Ascending aorta (tissue), 2 donors: ENCODE data around the gene NR0B2. TPM values are rescaled to one million over a fixed set of nuclear protein-coding genes. Genes with fewer than 3 reads are reported as not detected.

Experiments
- DNase-seq, 2 donors: peaks; one replicate each; pipeline ENCODE4 v3.0.0-alpha.2; 2019; ENCODE audit warnings: low spot score in 2 of 2
- H3K27ac ChIP-seq, 2 donors: fragments of 200-600 bp; sonication (generic); one replicate each; pipeline ENCODE4 v1.5.1; 2016 to 2017; ENCODE audit warnings: mild to moderate bottlenecking in 1 of 2
- H3K27me3 ChIP-seq: fragments of 200-600 bp; sonication (generic); one replicate; pipeline ENCODE4 v1.5.1; 2017
- H3K36me3 ChIP-seq, 2 donors: fragments of 200-600 bp; sonication (generic); one replicate each; pipeline ENCODE4 v1.5.1; 2016
- H3K4me1 ChIP-seq, 2 donors: fragments of 200-600 bp; sonication (generic); one replicate each; pipeline ENCODE4 v1.5.1; 2016 to 2017; ENCODE audit warnings: mild to moderate bottlenecking in 1 of 2
- H3K4me3 ChIP-seq, 2 donors: fragments of 200-600 bp; sonication (generic); one replicate each; pipeline ENCODE4 v1.5.1; 2016 to 2017; ENCODE audit warnings: mild to moderate bottlenecking in 1 of 2
- H3K9me3 ChIP-seq, 2 donors: fragments of 200-600 bp; sonication (generic); one replicate each; pipeline ENCODE4 v1.5.1; 2016
- CTCF ChIP-seq, 3 experiments: fragments of 200-600 bp in 2 of 3; fragments of 450-650 bp in 1 of 3; sonication (generic) in 2 of 3; IDR thresholded peaks; one replicate each; pipeline ENCODE4 v1.5.1; 2016 to 2019; ENCODE audit warnings: antibody characterized with exemption in 3 of 3, mild to moderate bottlenecking in 1 of 3, moderate library complexity in 1 of 3
- intact Hi-C: fragments of 100-400 bp; cut with DNase I; formaldehyde crosslinking; loops from one replicate; pipeline ENCODE4 v1.15.1; 2023
- total RNA-seq: library from RNA; depleted of rRNA; stranded (reverse); fragments of >200 nt; gene quantifications from one replicate; pipeline ENCODE4 v1.1.0, GENCODE V29; 2016

NR0B2 gene
- total RNA-seq, 1 donor from 2014 or later, result not detected

DNA sequence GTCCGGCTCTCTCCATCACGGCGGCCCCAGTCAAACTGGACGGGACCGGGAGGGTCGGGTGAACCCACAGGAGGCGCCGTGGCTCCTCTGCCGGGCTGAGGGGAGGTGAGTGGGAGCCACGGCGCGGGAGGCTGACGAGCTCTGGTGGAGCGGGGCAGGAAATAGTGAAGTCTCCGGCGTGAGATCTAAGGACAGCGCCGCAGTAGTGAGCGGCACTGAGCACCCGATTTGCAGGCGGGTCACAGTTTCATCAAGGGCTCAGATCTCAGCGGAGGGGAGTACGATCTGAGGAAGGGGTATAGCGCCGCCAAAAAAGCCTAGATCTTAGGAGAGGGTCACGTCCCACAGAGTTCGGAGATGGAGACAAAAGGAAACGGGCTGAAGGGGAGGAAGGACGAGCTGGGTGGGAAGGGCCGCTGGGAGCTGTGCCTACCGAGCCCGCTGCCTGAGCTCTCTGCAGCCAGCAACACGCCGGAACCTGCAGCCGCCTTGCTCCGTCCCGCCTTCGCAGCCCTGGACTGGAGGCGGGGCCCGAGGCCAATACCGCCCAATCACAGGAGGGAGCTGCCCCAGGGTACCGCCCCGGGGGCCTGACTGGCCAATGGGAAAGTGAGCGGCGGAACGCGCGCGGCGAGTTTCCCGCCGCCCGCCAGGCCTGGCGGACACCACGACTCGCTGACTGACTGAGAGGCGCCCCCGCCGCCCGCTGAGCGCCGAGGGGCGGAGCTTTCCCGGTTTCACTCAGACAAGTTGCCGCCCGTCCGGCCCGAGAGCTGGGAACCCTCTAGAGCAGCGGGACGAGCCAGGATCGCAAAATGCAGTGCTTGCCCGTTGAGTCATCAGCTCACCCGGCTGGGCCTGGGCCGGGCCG is 48.9 kb downstream of the NR0B2 start:
- peak overlapping the region; percentile 97 for H3K27ac ChIP-seq
- intact Hi-C loops, result loop anchor here (1.0 to 5.0 kb wide), 3 partner anchors 12 to 168 kb away; partner anchors contain the start of genes ARID1A and GPN2
- peak; percentile 94 to 99 for DNase-seq
- no peaks in the 10 kb centered on the region for H3K36me3 ChIP-seq
- no peaks in the 10 kb centered on the region for H3K27me3 ChIP-seq
- TF ChIP-seq CTCF (IDR thresholded peaks at IDR 0.05), result no peak
- H3K4me1 ChIP-seq, result peaks cover 0 to 13% of the 10 kb centered on the region in 2 donors
- no peaks in the 10 kb centered on the region for H3K9me3 ChIP-seq
- peak overlapping the region; percentile 71 to 72 for H3K4me3 ChIP-seq

GRCh38 chr1:26863685-26864077 is 50.1 kb downstream of the NR0B2 start:
- no peaks in the 10 kb centered on the region for H3K9me3 ChIP-seq
- peak overlapping the region in 1 of 2 donors; percentile 71 for H3K4me3 ChIP-seq
- no peaks in the 10 kb centered on the region for H3K27me3 ChIP-seq
- peaks cover 0 to 13% of the 10 kb centered on the region in 2 donors for H3K4me1 ChIP-seq
- no peak for DNase-seq
- H3K36me3 ChIP-seq, result no peaks in the 10 kb centered on the region
- H3K27ac ChIP-seq, result peak overlapping the region; percentile 89 to 97
- intact Hi-C loops, result no loop called here
- TF ChIP-seq CTCF (IDR thresholded peaks at IDR 0.05), result no peak

- no peak for DNase-seq
- Histone ChIP-seq H3K27me3 (no peaks in the 10 kb centered on the region), H3K4me1 (peaks cover 0 to 13% of the 10 kb centered on the region in 2 donors), H3K36me3 (peaks cover 0 to 2% of the 10 kb centered on the region in 2 donors), H3K9me3 (no peaks in the 10 kb centered on the region), H3K4me3 (peak within 1 kb of the TSS; percentile 57 to 71), H3K27ac (peak within 1 kb of the TSS; percentile 89 to 97)
- no peak for TF ChIP-seq CTCF (IDR thresholded peaks at IDR 0.05)
- intact Hi-C loops, result no loop called here
These were observed 50.7 kb downstream of the NR0B2 start, which contains the start of gene SFN for GRCh38 chr1:26862781-26863684. TSS of gene SFN (plus strand) at chr1:26863149. CDS start at chr1:26863213, 64 bp downstream.

GRCh38 chr1:26861889-26862378 is 51.8 kb downstream of the NR0B2 start:
- Histone ChIP-seq H3K9me3 (no peaks in the 10 kb centered on the region), H3K27ac (no peak overlapping the region)
- intact Hi-C loops, result no loop called here

More at GRCh38 chr1:26861889-26862378, 51.8 kb downstream of the NR0B2 start:
- Histone ChIP-seq H3K4me3 (no peak overlapping the region), H3K4me1 (peaks cover 0 to 13% of the 10 kb centered on the region in 2 donors), H3K27me3 (no peaks in the 10 kb centered on the region), H3K36me3 (peaks cover 0 to 13% of the 10 kb centered on the region in 2 donors)
- TF ChIP-seq CTCF (IDR thresholded peaks at IDR 0.05), result no peak
- DNase-seq, result no peak

Other genes with a start within 250 kb of the NR0B2 start
- gene ARID1A, start 218.0 kb downstream of the NR0B2 start, total RNA-seq, result 104 TPM
- gene PIGV, start 126.0 kb downstream of the NR0B2 start, total RNA-seq, result 8.8 TPM
- gene ZDHHC18, start 87.3 kb downstream of the NR0B2 start, total RNA-seq, result 36.0 TPM
- 17.8 TPM for gene SFN, start 50.8 kb downstream of the NR0B2 start, total RNA-seq
- 7.5 TPM for gene GPN2, start 23.7 kb downstream of the NR0B2 start, total RNA-seq
- gene GPATCH3, start 13.5 kb downstream of the NR0B2 start, total RNA-seq, result 2.0 TPM
- 19.2 TPM for gene NUDC, start 7.8 kb upstream of the NR0B2 start, total RNA-seq
- gene KDF1, start 46.5 kb upstream of the NR0B2 start, total RNA-seq, result not detected
- 37.6 TPM for gene TRNP1, start 79.7 kb upstream of the NR0B2 start, total RNA-seq
- 45.4 TPM for gene TENT5B, start 98.9 kb upstream of the NR0B2 start, total RNA-seq
- 22.0 TPM for gene SLC9A1, start 241.2 kb upstream of the NR0B2 start, total RNA-seq